ENCODE data around the gene BDH1. TPM values are rescaled to one million over a fixed set of nuclear protein-coding genes. Genes with fewer than 3 reads are reported as not detected.
"Not testable (repeated sequence)": the region's sequence is repeated elsewhere in the genome, so short reads cannot be mapped to it uniquely, and the experiment has no call there.

The BDH1 gene
- total RNA-seq, 2 donors from 2014 or later: 2.3 to 9.1 TPM

DNA sequence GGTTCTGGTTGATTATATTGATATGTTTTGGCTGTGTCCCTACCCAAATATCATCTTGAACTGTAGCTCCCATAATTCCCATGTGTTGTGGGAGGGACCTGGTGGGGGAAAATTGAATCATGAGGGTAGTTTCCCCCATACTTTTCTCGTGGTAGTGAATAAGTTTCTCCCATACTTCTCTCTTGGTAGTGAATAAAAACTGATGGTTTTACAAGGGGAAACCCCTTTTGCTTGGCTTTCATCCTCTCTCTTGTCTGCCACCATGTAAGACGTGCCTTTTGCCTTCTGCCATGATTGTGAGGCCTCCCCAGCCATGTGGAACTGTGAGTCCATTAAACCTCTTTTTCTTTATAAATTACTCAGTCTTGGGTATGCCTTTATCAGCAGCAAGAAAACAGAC lies 13.7 kb upstream of the BDH1 start:
- H3K27me3 ChIP-seq; intact Hi-C loops (cut with DNase I); H3K36me3 ChIP-seq (replicated peaks in 1 of 2; ENCODE audit: insufficient read depth in 1 of 2, low read depth in 2 of 2); H3K4me1 ChIP-seq; H3K9me3 ChIP-seq; DNase-seq; H3K27ac ChIP-seq; H3K4me3 ChIP-seq; ATAC-seq: not testable (repeated sequence)
- 68 to 85% methylated on average over 2 of the region's 2 CpGs for WGBS, 2 donors

DNA sequence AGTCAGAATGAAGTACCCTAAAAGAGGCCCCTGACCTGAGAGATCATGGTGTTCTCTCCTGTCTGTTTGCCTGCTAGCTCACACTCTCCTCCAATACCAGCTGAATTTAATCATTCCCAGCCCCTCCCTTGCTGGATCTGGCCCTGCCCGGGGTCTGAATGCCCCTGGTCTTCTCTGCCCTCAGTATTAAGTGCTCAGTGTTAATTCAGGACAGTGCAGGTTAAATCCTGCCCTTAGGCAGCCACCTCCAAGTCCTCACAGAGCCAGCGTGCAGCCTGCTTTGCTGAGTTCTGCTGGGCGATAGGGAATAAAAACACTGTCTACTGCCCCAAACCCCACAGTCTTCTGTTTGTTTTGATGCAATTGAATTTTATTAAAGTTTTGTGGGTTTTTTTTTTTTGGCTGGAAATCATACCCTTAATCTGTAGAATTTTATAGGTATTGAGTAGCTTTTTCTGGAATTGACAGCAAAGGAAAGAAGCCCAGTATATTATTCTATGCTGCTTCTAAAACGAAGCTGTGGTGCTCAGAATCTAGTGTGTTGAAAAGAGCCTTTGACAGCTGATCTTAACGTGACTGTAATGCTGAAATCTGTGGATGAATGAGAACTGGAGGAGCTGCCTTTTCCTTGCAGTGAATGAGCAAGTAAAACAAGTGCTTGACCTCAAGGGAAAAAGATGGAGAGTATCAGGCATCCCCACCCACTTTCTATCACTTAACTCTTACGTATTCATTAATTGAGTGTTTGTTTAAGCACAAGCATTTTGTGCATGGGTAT lies 12.3 kb upstream of the BDH1 start:
- intact Hi-C loops (cut with DNase I): no loop called here
- TF ChIP-seq, protein P1, sequence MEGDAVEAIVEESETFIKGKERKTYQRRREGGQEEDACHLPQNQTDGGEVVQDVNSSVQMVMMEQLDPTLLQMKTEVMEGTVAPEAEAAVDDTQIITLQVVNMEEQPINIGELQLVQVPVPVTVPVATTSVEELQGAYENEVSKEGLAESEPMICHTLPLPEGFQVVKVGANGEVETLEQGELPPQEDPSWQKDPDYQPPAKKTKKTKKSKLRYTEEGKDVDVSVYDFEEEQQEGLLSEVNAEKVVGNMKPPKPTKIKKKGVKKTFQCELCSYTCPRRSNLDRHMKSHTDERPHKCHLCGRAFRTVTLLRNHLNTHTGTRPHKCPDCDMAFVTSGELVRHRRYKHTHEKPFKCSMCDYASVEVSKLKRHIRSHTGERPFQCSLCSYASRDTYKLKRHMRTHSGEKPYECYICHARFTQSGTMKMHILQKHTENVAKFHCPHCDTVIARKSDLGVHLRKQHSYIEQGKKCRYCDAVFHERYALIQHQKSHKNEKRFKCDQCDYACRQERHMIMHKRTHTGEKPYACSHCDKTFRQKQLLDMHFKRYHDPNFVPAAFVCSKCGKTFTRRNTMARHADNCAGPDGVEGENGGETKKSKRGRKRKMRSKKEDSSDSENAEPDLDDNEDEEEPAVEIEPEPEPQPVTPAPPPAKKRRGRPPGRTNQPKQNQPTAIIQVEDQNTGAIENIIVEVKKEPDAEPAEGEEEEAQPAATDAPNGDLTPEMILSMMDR (IDR thresholded peaks at IDR 0.05): no peak
- TF ChIP-seq POLR2A (IDR thresholded peaks at IDR 0.05): no peak
- H3K36me3 ChIP-seq (replicated peaks in 1 of 2; ENCODE audit: insufficient read depth in 1 of 2, low read depth in 2 of 2): no peaks in the 10 kb centered on the region
- H3K27ac ChIP-seq: no peak overlapping the region
- DNase-seq (no peak), ATAC-seq (no peak)
- no peak overlapping the region for H3K4me3 ChIP-seq
- H3K27me3 ChIP-seq: no peaks in the 10 kb centered on the region
- no peaks in the 10 kb centered on the region for H3K4me1 ChIP-seq
- peaks cover 0 to 2% (median 0%) of the 10 kb centered on the region in 3 donors for H3K9me3 ChIP-seq
- WGBS, 2 donors: 36 to 54% methylated on average over 6 of the region's 6 CpGs

DNA sequence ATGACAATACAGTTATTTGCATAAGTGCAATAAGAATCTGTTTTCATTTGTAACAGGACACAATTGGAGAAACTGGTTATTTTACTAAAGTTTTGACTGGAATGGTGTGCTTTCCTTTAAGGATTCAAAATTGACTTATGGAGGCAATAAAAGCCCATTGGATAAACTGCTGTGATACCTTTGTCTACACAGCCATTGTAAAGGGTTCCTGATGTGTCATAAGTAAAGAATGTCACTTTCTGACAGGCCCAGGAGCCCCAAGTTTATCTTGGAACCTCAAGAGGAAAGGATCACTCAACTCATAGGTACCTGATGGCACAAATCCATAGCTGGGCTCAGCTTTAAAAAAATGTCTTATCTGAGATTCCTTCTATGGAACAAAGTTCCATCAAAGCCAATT lies 10.4 kb upstream of the BDH1 start:
- H3K4me3 ChIP-seq; H3K27me3 ChIP-seq; intact Hi-C loops (cut with DNase I); H3K27ac ChIP-seq; DNase-seq; H3K9me3 ChIP-seq; ATAC-seq; H3K36me3 ChIP-seq (replicated peaks in 1 of 2; ENCODE audit: insufficient read depth in 1 of 2, low read depth in 2 of 2); H3K4me1 ChIP-seq: not testable (repeated sequence)

DNA sequence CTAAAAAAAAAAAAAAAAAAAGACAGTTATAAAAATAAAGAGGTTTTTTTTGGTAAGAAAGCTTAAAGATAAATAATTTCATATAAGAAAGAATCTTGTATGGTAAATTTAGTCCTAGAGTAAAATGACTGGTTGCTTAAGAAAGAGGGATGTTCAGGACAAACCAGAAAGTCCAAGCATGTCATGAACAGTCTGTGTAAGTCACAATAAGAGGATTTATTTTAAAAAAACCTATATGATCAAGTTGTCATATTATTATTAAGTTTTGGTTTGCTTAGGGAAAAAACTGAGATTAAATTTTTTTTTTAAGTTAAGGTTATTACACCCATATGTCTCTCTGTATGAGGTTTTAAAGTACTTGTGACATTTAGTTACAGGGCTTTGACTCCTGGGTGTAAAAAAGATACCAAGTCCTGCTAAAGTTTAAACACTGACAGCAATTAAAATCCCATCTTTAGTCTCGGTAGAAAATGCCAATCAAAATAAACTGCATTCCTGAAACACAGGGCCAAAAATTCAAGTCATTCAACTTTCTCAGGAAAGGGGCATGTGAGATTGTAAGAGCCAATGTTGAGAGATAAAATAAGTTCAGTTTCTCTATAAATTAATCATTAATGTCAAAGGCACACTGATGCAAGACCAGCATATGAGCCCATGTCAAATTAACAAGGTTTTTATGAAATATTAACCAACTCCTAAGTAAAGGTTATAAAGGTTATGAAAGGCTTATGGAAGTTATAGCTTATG lies 8.5 kb upstream of the BDH1 start:
- no peak for ATAC-seq
- intact Hi-C loops (cut with DNase I): no loop called here
- 16 to 46% methylated on average over 1 of the region's 1 CpG for WGBS, 2 donors
- H3K9me3 ChIP-seq: peaks cover 0 to 2% (median 0%) of the 10 kb centered on the region in 3 donors
- DNase-seq: no peak
- no peaks in the 10 kb centered on the region for H3K36me3 ChIP-seq (replicated peaks in 1 of 2; ENCODE audit: insufficient read depth in 1 of 2, low read depth in 2 of 2)
- H3K4me3 ChIP-seq: no peak overlapping the region
- no peak overlapping the region for H3K27ac ChIP-seq
- H3K4me1 ChIP-seq: no peaks in the 10 kb centered on the region
- no peaks in the 10 kb centered on the region for H3K27me3 ChIP-seq
- TF ChIP-seq, protein P1 (IDR thresholded peaks at IDR 0.05): no peak
- no peak for TF ChIP-seq POLR2A (IDR thresholded peaks at IDR 0.05)

DNA sequence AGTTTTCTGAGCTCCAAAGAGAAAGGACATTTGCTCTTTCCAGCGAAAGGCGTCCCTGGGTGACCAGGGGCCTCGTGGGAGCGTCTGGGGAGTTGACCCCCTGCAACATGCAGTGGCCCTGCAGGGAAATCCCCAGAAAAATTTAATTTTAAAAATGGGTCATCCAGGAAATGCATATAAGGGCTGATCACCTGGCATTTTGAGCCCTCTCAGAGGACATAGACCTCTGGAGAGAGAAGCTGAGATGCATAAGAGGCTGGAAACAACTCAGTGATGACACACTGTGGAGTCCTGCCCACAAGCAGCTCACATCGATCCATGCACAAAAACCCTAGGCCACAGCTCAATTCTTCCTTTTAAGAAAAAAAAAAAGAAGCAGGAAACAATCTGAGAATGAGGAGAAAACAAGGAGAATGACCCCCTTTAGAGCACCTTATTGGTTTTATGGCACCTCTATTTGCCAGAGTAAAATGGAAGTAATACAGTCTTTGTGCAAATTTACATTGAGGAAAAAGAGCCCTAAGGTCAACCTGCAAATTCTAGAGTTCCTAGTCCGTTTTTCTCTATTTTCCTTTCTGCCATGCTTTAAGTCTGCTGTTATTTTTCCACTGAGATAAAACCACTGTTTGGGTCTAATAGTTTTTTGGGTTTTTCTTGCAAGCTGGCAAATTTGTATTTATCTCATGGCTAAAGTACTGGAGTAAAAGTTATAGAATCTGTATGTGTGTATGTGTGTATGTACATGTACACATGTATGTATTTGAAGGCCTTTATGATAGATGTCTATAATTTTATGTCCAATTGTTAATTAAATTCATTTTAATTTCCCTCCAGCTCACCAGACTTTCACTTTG lies 6.9 kb upstream of the BDH1 start:
- TF ChIP-seq, protein P1 (IDR thresholded peaks at IDR 0.05): no peak
- no peak for TF ChIP-seq POLR2A (IDR thresholded peaks at IDR 0.05)
- intact Hi-C loops (cut with DNase I): no loop called here
- Histone ChIP-seq H3K9me3 (peaks cover 0 to 2% (median 0%) of the 10 kb centered on the region in 3 donors), H3K36me3 (replicated peaks in 1 of 2; ENCODE audit: insufficient read depth in 1 of 2, low read depth in 2 of 2) (no peaks in the 10 kb centered on the region), H3K27ac (no peak overlapping the region), H3K27me3 (no peaks in the 10 kb centered on the region), H3K4me1 (no peaks in the 10 kb centered on the region), H3K4me3 (no peak overlapping the region)
- no peak for DNase-seq
- no peak for ATAC-seq
- WGBS, 2 donors: 70 to 74% methylated on average over 6 of the region's 6 CpGs
